ENCODE results near the gene CDYL.

The CDYL gene

DNA sequence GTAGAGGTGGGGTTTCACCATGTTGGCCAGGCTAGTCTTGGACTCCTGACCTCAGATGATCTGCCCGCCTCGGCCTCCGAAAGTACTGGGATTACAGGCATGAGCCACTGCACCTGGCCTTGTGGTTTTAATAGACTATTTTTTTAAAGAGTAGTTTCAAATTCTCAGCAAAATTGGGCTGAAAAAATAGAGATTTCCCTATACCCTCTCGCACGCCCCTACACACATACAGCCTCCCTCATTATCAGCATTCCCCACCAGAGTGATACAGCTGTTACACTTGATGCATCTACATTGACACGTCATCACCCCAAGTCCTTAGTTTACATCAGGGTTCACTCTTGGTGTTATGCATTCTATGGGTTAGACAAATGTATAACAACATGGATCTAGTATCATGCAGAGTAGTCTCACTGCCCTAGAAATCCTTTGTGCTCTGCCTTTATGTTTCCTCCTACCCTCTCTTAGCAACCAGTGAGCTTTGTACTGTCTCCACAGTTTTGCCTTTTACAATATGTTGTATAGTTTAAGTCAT lies 103.6 kb downstream of the CDYL start:
- FAIRE-seq: no peak

DNA sequence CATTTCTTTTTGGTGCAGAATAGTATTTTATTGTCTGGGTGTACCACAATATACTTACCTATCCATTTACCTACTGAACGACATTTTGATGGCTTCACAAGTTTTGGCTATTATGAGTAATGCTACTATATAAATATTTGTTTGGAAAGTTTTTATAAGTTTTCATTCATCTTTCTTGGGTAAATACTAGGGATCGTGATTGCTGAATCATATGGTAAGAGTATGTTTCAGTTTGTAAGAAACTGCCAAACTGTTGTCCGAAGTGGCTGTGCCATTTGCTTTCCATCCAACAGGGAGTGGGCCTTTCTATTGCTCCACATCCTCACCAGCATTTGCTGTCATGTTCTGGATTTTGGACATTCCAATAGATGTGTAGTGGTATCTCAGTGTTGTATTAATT lies 104.2 kb downstream of the CDYL start:
- FAIRE-seq (no peak), DNase-seq (ENCODE audit: low spot score) (no peak)

More for the DNA sequence above, 103.6 kb downstream of the CDYL start:
- no peak for DNase-seq (ENCODE audit: low spot score)

DNA sequence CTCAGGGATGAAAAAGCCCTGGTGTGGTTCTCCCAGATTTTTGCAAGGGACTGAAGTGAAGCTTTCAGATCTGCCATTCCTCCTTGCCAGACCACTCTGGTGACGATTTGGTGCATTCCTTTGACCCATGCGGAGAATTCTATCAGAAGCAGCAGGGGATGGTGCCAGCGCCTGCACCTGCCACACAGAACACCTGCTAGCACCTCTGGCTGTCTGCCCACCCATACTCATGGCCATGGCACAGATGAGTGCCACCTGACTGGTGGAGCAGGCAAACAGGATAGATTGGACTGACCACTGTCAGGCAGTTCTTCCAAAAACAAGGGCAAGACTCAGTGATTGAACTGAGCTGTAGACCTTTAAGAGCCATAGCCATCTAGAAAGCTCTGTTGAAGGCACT lies 107.1 kb downstream of the CDYL start:
- FAIRE-seq (no peak), DNase-seq (ENCODE audit: low spot score) (no peak)

DNA sequence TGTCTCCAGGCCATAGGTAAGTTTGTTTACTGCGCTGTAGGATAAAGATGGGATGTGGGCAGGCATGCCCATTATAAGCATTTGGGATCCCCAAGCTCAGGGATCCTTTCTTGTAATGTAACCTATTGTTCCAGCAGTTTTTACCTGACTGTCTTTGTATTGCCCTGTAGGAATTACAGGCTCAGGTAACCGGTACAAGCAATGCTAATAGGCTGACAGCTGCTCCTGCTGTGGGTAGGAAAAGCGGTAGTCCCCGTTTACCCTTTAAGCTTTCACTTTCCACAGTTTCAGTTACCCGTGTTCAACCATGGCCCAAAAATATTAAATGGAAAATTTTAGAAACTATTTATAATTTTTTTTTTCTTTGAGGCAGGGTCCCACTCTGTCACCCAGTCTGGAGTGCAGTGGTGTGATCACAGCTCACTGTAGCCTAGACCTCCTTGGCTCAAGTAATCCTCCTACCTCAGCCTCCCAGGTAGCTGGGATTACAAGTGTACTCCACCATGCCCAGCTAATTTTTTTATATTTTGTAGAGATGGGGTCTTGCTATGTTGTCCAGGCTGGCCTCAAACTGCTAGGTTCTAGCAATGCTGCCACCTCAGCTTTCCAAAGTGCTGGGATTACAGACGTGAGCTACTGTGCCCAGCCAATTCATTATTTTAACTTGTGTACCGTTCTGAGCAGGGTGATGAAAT lies 108.6 kb downstream of the CDYL start:
- FAIRE-seq (no peak), DNase-seq (ENCODE audit: low spot score) (no peak)

DNA sequence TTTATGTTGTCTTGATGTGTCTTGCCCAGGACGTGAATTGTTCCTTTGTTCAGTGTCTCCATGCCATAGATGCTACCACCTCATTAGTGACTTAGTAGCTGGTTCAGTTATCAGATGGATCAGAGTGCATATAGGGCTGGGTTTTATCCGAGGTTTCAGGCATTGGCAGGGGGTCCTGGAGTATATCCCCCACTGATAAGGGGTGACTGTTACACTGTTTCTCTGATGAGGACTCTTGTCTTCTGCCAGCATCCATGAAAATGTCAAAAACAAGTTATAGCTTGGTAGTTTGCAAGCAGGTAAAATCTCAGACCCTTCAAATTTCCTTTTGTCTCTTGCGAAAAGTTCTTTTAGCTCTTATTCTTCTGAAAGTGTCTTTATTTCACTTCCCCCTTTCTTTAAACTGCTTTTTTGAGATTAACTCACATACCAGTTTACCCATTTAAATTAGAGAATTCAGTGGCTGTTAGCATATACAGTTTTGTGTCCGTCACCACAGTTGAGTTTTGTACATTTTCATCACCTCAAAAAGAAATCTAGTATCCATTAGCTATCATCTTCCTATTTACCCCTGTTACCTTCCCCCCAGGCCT lies 109.2 kb downstream of the CDYL start:
- FAIRE-seq (no peak), DNase-seq (ENCODE audit: low spot score) (no peak)

DNA sequence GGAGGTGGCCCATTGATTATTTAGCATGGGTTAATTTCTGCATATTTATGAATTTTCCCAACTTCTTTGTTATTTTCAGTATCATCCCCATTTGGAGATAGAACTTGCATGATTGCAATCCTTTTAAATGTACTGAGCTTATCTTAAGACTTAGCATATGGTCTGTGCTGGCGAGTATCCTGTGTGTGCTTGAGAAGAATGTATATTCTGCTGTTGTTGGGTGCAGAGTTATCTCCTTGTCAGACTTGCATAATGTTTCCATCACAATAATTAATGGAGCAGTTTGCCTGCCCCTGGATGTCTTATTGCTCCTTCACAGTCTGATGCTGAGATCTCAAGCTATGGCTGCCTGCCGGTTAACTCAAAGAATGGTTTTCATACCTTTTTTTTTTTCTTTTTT lies 112.6 kb downstream of the CDYL start:
- DNase-seq (ENCODE audit: low spot score): no peak
- no peak for FAIRE-seq

DNA sequence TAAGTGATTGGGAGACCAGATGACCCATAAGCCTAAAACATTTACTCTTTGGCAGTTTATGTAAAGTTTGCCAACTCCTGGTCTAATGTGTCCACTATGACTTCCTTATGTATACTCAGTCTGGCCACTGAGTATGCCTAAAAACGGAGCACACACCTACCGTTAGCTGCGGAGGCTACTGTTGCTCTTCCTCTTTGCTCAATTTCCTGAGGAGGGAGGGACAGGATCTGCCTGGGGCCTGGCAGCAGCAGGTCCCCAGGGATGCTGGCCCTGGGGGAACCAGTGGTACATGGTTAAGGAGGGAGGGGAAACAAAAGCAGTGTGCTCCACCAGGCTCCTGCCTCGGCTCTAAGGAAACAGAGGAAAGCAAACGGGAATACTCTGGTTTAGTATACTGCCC lies 113.5 kb downstream of the CDYL start:
- no peak for FAIRE-seq
- DNase-seq (ENCODE audit: low spot score): no peak

DNA sequence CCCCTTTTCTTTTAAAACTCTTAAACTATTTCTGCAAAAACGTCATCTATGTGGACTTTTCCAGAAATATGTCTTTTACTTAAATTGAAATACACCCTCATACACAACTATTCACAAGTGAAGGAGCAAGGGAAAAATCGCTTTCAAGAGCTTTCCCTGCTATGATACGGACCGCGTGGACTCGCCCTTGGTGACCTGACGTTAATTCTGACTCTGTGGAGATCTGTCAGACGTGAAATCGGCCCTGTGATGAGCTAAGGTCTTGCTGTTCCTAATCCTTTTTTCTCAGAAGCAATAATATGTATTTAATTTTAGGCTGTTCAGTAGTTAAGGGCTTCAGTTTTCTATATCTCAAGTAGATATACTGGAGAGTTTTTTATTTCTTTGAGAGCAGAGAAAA lies 114.0 kb downstream of the CDYL start:
- DNase-seq (ENCODE audit: low spot score): no peak
- FAIRE-seq: no peak

DNA sequence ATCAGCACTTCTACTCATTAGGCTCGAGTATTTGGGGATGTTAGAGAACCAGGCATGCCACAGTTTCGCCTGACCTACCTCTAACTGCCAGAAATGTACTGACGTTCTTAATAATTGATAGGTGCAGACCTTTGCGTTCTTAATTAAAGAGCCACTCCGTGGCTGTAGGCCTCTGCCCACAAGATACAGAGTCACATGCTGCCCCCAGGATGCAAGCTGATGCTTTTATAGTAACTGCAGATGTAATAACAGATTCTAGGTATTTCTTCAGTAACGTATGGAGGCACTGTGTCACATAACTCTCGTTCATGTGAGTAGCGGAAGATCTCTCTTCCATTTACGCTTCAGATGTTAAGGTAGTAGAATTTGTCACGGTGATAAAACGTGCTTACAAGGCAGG lies 114.4 kb downstream of the CDYL start:
- FAIRE-seq (no peak), DNase-seq (ENCODE audit: low spot score) (no peak)

DNA sequence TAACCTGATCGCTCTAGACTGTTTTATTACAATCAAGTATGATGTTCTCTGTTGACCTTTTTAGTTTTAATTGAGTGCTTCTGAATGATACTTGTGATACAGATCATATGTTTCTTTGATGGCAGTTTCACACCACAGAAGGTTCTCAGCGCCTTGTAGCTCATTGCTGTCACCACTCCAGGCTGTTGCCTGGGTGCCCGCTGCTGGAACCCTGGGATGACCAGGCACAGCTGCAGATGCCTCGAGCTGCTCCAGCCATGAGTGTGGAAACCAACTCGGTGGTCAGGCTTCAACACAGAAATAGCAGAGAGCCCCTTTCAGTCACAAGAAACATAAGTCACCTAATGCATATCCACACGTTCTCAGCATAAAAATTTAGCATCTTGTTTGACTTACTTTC lies 114.9 kb downstream of the CDYL start:
- FAIRE-seq (no peak), DNase-seq (ENCODE audit: low spot score) (no peak)

DNA sequence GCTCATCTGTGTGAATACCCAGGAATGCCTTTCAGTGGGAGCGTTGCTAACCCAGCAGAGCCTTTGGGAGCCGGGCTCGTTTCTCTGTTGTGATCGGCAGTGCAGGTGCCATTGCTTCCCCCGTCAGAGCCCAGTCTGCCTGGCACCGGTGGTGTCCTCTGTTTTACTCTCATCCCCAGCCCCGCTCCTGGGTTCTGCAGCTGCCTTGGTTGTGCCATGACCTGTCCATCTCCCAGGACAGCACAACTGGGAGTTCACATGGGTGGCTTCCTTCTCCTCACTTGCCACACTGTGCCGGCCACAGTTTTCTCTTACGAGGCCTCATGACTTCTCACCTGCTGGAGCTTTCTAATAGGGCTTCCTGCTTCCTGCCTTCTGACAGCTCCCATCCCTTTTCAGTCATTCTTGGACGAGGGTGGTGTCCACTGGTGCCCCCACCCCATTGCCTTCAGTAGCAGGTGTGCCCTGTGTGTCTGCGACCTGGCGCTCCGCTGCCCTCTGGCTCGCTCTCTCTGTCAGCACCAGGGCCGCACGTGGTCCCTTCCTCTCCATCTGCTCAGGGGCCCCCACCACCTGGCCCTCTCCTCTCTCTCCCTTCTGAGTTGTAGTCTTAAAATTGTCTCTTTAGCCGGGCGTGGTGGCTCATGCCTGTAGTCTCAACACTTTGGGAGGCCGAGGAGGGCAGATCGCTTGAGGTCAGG lies 116.7 kb downstream of the CDYL start:
- no peak for FAIRE-seq
- DNase-seq (ENCODE audit: low spot score): no peak

DNA sequence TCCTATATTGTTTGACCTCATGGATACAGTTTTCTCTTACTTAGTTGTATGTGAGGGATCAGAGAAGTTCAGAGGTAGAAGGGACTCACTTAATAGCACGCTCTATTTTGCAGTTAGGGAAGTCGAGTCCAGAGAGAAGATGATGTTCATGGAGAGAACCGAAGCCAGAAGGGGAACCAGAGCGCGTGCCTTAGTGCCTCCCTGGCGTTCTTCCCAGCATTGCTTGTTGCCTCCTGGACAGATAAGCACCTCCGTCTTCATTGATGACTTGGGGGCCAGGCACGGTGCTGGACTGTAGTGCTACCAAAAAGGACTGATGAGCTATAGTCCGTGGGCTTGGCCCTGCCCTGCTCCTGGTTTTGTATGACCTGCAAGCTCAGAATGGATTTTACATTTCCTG lies 117.8 kb downstream of the CDYL start:
- FAIRE-seq (no peak), DNase-seq (ENCODE audit: low spot score) (no peak)

DNA sequence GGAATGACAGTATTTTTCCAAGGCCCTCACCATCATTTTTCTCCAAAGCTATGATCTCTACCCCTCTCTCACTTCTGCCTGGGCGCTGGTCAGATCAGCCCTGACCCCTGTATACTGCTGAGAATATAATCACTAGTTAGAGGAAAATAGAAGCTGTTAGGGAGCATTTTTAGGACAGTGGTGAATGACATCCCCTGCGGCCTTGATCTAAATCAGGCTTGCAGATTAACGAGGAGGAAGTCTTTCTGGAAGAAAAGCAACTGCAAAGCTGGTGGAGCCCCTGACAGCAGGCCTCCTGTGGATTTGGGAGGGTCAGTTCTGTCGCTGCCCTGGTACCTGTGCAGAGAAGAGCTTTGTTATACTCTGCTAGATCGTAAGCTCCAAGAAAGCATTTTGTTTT lies 119.8 kb downstream of the CDYL start:
- DNase-seq (ENCODE audit: low spot score) (no peak), FAIRE-seq (no peak)

DNA sequence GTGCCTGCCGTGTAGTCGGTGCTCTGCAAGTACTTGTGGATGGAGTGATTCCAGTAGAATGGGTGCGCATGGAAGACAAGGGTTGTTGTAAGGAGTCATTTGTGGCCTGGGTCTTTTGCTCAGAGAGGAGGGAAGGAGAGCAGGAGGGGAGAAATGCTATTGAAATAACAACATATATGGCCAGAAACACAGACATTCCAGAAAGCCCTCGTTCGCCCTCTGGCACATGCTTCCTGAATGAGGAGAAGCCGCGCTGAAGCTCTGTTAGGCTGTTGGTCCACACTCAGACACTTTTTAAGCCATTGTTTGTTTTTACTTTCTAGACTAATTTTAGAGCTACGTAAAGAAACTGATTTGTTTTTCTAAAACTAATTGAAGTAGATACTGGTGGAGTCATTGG lies 120.2 kb downstream of the CDYL start:
- DNase-seq (ENCODE audit: low spot score) (no peak), FAIRE-seq (no peak)

DNA sequence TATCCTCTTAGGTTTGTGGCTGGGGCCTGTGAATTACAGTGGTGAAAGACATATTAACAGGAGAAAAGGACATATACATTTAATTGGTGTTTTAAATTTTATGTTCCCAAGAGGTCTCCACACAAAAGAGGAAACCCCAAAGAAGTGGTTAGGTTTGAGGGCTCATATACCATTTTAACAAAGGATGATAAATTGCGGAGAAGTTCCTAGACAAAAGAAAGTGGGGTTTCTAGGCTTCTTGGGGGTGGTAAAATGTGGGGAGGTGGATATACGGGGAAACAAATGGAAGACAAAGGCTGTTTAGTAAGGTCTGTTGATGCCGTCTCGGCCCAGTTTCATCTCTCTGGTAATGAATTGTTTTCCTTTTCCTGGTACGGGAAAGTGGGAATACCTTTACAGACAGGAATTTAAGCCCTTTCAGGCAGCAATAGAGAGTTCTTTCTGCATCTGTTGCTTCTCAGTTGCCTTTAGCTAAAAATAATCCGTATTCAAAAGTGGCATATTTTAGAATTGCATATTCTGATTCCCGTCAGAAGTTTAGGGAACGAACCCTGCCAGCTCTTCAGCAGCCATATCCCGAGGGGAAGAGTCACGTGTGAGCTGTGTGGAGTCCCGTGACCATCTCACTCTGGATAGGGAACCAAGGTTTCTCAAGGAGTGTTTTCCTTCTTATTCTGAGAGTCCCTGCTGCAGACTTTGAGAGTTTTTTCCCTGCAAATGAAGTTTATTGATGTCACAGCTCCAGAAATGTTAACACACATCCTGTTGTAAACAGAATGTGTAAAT lies 123.2 kb downstream of the CDYL start:
- no peak for FAIRE-seq
- DNase-seq (ENCODE audit: low spot score): no peak

DNA sequence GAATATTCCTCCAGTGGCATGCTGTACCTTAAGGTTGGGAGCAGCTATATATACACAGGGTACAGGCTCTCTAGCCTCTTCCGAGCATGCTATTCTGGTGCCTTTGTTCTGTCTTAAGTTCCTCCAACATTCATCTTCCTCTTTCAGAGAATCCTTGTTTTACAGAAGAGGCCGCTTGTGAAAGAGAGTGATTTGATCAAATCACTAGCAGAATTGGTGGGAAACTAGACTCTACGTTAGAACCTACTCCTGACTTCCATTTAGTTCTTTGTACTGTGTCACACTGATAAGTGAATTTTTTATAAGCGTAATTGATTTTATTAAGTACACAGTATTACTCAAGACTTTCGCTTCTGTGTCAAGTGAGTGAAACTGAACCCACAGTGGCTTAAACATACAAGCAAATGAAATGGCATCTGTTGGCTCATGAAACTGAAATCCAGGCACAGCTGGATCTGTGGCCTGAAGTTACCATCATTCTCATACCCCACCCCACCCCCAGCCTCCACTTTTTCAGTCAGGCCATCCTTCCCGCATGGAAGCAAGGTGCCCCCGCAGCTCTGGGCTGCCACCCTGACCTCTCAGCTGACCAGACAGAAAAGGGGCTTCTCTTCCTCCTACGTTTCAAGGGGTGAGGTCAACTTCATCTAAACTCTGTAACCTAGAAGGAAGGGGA lies 125.3 kb downstream of the CDYL start:
- FAIRE-seq (no peak), DNase-seq (ENCODE audit: low spot score) (no peak)

DNA sequence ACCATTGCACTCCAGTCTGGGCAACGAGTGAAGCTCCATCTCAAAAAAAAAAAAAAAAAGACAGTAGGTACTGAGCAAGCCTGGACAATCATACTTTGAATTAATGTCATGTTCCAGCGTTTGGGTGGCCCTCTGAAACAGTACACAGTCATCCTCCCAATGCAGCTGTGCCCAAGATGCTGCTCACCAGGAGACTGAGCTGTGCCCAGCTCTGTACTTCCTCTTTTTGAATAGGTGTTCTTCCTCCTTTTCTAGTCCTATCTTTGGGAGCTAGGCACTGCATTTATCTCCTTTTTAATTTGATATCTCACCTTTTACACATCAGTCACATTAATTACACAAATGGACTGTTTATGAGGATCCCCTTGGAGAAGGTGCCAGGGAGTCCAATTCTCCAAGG lies 126.2 kb downstream of the CDYL start:
- DNase-seq (ENCODE audit: low spot score) (no peak), FAIRE-seq (no peak)

DNA sequence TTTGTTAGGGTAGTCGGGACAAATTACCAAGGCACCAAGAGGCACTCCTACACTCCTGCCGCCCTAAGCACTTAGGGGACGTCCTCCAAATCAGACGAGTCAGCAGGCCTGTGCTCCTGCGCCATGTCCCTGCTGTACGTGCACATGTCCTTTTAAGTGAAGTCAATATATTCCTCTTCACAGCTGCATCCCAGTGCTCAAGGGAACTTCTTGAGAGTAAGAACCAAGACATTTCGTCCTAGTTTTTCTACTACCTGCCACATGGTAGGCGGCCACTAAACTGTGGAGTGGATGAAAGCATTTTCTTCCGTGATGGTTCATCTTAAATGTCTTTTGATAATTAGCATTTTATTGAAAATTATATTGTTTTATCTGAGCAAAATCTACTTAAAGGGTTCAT lies 126.9 kb downstream of the CDYL start:
- FAIRE-seq (no peak), DNase-seq (ENCODE audit: low spot score) (no peak)

DNA sequence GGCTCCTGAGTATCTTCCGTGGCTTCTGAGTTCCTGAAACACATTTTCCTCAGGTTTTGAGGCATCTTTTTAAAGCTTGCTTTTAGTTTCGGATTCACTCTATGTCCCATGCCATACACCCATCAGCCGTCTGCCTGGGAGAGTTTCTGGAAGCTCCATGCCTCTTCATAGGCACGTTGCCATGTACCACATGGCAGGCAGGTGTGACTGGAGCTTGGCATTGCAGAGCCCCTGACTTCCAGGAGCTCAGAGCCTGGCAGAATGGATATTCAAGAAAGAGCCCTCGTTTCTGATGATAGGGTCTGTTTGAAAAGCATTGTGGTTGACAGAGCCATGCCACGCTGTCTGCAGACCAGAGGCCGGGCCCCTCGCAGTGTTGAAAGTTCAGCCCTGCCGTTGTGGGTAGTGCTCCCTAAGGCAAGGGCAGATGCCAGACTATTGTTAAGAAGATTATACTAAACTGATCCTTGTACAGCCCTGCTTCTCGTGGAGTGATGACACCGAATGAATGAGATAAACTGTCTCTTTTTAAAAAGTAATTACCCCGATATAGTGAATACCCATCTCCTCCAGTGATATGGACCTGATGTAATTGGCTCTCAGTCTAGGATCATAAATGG lies 127.7 kb downstream of the CDYL start:
- no peak for FAIRE-seq

DNA sequence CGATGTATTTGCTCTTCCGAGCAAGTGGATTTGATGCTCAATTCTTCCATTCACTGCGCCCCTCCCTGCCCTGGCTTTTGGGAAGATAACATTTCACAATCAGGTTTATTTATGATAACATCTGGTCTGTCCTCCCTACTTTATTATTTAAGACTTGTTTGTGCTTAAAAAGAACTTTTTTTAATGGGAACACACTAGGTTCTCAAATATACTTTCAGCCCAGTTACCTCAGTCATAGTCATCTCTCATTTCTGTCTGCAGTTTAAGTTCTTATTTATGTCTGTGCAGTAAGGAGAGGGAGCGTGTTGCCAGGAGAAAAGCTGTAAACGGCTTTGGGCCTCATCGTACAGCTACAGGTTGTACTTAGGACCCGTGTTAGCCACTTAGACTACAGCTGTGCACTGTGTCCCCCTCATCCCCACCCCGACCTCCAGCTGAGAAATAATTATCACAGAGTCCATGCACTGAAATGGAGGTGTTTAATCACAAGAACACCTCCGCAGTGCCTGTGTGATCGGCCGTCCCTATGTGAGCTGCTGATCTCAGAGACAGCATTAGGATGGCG lies 128.3 kb downstream of the CDYL start:
- no peak for DNase-seq (ENCODE audit: low spot score)
- FAIRE-seq: no peak

More for the DNA sequence above, 127.7 kb downstream of the CDYL start:
- no peak for DNase-seq (ENCODE audit: low spot score)

DNA sequence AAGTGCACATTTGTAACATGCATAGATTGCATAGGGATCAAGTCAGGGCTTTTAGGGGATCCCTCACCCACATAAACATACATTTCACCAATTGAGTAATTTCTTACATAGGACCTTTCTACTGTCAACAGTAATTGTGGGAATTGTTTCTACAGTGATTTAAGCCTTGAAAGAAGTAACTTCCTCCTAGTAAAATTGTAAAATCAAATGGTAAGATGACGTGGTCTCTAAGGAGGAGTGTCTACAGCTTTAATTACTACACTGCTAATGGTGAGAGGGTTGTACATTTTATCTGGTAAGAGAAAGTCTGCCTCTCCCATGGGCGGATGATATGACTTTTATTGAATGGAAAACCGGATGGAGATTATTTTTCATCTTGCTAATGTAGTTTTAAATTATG lies 129.6 kb downstream of the CDYL start:
- FAIRE-seq (no peak), DNase-seq (ENCODE audit: low spot score) (no peak)
